IPS DF 6.9 (cell line): Measurements from ENCODE around the gene UNK.

Source experiments
- DNase-seq: peaks from one replicate; pipeline ENCODE4 v3.0.0-alpha.2; 2013; ENCODE audit warnings: low read depth, low spot score
- H3K27ac ChIP-seq: one replicate; pipeline ENCODE4 v1.5.1; 2013; ENCODE audit warnings: low read length, control low read depth
- H3K27me3 ChIP-seq: 2 replicates; pipeline ENCODE4 v1.6.1; 2013; ENCODE audit warnings: mild to moderate bottlenecking, low read length; ENCODE audit not compliant: control insufficient read depth, insufficient read depth
- H3K36me3 ChIP-seq: 2 replicates; pipeline ENCODE4 v1.6.1; 2013; ENCODE audit warnings: low read length; ENCODE audit not compliant: control insufficient read depth, insufficient read depth
- H3K4me1 ChIP-seq: 2 replicates; pipeline ENCODE4 v1.6.1; 2013; ENCODE audit warnings: low read length; ENCODE audit not compliant: control insufficient read depth, insufficient read depth
- H3K4me3 ChIP-seq: 2 replicates; pipeline ENCODE4 v1.5.1; 2013; ENCODE audit warnings: mild to moderate bottlenecking, low read length
- H3K9me3 ChIP-seq: 2 replicates; pipeline ENCODE4 v1.6.1; 2013; ENCODE audit warnings: low read length, inconsistent platforms; ENCODE audit not compliant: control insufficient read depth, insufficient read depth
- WGBS: extraction: QIAGEN DNeasy Blood & Tissue Kit; methylation state at CpG from one replicate; pipeline ENCODE4 v1.1.7; 2013; ENCODE audit warnings: mixed read lengths, missing lambda C conversion rate; ENCODE audit not compliant: insufficient read length, insufficient coverage; 5-methylcytosine and 5-hydroxymethylcytosine counted together

Gene UNK

GRCh38 chr17:75822800-75823166, 38.2 kb downstream of the UNK start:
- no CpG with 5 or more reads among the region's 3 CpGs for WGBS
- no peak for DNase-seq
- no peak overlapping the region for H3K27ac ChIP-seq
- H3K27me3 ChIP-seq: no peaks in the 10 kb centered on the region
- no peak overlapping the region for H3K4me3 ChIP-seq
- H3K4me1 ChIP-seq: 0 out of 2 replicates have a peak, but pooled peaks cover 2% of the 10 kb centered on the region
- H3K9me3 ChIP-seq: no peaks in the 10 kb centered on the region
- H3K36me3 ChIP-seq: peaks cover 47% of the 10 kb centered on the region

GRCh38 chr17:75823257-75824041, 38.8 kb downstream of the UNK start:
- no peak for DNase-seq
- no peaks in the 10 kb centered on the region for H3K9me3 ChIP-seq
- no peak overlapping the region for H3K4me3 ChIP-seq
- H3K27me3 ChIP-seq: no peaks in the 10 kb centered on the region
- H3K36me3 ChIP-seq: peaks cover 40% of the 10 kb centered on the region
- H3K27ac ChIP-seq: no peak overlapping the region
- H3K4me1 ChIP-seq: 0 out of 2 replicates have a peak, but pooled peaks cover 2% of the 10 kb centered on the region
- WGBS: no CpG with 5 or more reads among the region's 28 CpGs

- no peak overlapping the region for H3K27ac ChIP-seq
- DNase-seq: no peak
- no peaks in the 10 kb centered on the region for H3K9me3 ChIP-seq
- no peaks in the 10 kb centered on the region for H3K27me3 ChIP-seq
- peaks cover 39% of the 10 kb centered on the region for H3K36me3 ChIP-seq
- no CpG with 5 or more reads among the region's 13 CpGs for WGBS
- H3K4me1 ChIP-seq: 0 out of 2 replicates have a peak, but pooled peaks cover 4% of the 10 kb centered on the region
- H3K4me3 ChIP-seq: no peak overlapping the region
These were observed 39.5 kb downstream of the UNK start for GRCh38 chr17:75824050-75824552.

- no CpG with 5 or more reads among the region's 2 CpGs for WGBS
- no peaks in the 10 kb centered on the region for H3K27me3 ChIP-seq
- H3K36me3 ChIP-seq: peaks cover 33% of the 10 kb centered on the region
- H3K4me1 ChIP-seq: 0 out of 2 replicates have a peak, but pooled peaks cover 4% of the 10 kb centered on the region
- no peak overlapping the region for H3K27ac ChIP-seq
- no peak overlapping the region for H3K4me3 ChIP-seq
- no peaks in the 10 kb centered on the region for H3K9me3 ChIP-seq
- no peak for DNase-seq
These were observed 40.1 kb downstream of the UNK start for GRCh38 chr17:75824666-75825065.

GRCh38 chr17:75825149-75825552, 40.5 kb downstream of the UNK start:
- Histone ChIP-seq H3K36me3 (peaks cover 28% of the 10 kb centered on the region), H3K27me3 (no peaks in the 10 kb centered on the region), H3K4me3 (no peak overlapping the region), H3K4me1 (peaks cover 4% of the 10 kb centered on the region; the same call in 1 of the 2 replicates), H3K27ac (no peak overlapping the region), H3K9me3 (no peaks in the 10 kb centered on the region)
- WGBS: no CpG with 5 or more reads among the region's 13 CpGs
- DNase-seq: no peak

GRCh38 chr17:75825748-75826370, 41.3 kb downstream of the UNK start:
- DNase-seq: no peak
- peaks cover 21% of the 10 kb centered on the region for H3K36me3 ChIP-seq
- WGBS: no CpG with 5 or more reads among the region's 12 CpGs
- no peak overlapping the region for H3K27ac ChIP-seq
- H3K4me1 ChIP-seq: peaks cover 9% of the 10 kb centered on the region; the same call in 1 of the 2 replicates
- no peaks in the 10 kb centered on the region for H3K27me3 ChIP-seq
- no peaks in the 10 kb centered on the region for H3K9me3 ChIP-seq
- no peak overlapping the region for H3K4me3 ChIP-seq

GRCh38 chr17:75826561-75827307, 42.1 kb downstream of the UNK start:
- DNase-seq: no peak
- WGBS: no CpG with 5 or more reads among the region's 14 CpGs
- no peaks in the 10 kb centered on the region for H3K27me3 ChIP-seq
- no peaks in the 10 kb centered on the region for H3K9me3 ChIP-seq
- H3K27ac ChIP-seq: no peak overlapping the region
- H3K4me3 ChIP-seq: no peak overlapping the region
- peaks cover 16% of the 10 kb centered on the region for H3K36me3 ChIP-seq
- H3K4me1 ChIP-seq: peaks cover 9% of the 10 kb centered on the region; the same call in 1 of the 2 replicates

- Histone ChIP-seq H3K9me3 (no peaks in the 10 kb centered on the region), H3K4me1 (peaks cover 9% of the 10 kb centered on the region; the same call in 1 of the 2 replicates), H3K36me3 (peaks cover 13% of the 10 kb centered on the region), H3K4me3 (no peak overlapping the region), H3K27me3 (no peaks in the 10 kb centered on the region), H3K27ac (no peak overlapping the region)
- DNase-seq: peak; percentile 48
- WGBS: no CpG with 5 or more reads among the region's 21 CpGs
These were observed 42.9 kb downstream of the UNK start for GRCh38 chr17:75827308-75828075.

- H3K4me3 ChIP-seq: no peak overlapping the region
- H3K27me3 ChIP-seq: no peaks in the 10 kb centered on the region
- no peak overlapping the region for H3K27ac ChIP-seq
- peaks cover 10% of the 10 kb centered on the region for H3K36me3 ChIP-seq
- H3K4me1 ChIP-seq: peaks cover 9% of the 10 kb centered on the region; the same call in 1 of the 2 replicates
- WGBS: no CpG with 5 or more reads among the region's 11 CpGs
- no peaks in the 10 kb centered on the region for H3K9me3 ChIP-seq
- DNase-seq: no peak
These were observed 43.4 kb downstream of the UNK start for GRCh38 chr17:75828076-75828400.

- no peaks in the 10 kb centered on the region for H3K9me3 ChIP-seq
- H3K4me3 ChIP-seq: no peak overlapping the region
- no peaks in the 10 kb centered on the region for H3K27me3 ChIP-seq
- H3K36me3 ChIP-seq: peaks cover 9% of the 10 kb centered on the region
- DNase-seq: no peak
- peaks cover 9% of the 10 kb centered on the region; the same call in 1 of the 2 replicates for H3K4me1 ChIP-seq
- no CpG with 5 or more reads among the region's 19 CpGs for WGBS
- no peak overlapping the region for H3K27ac ChIP-seq
These were observed 44.1 kb downstream of the UNK start for GRCh38 chr17:75828741-75829140.
